Ammon's horn (tissue), 1 donor: ENCODE results near the gene CAMK4.
"Not testable (repeated sequence)": the region's sequence is repeated elsewhere in the genome, so short reads cannot be mapped to it uniquely, and the experiment has no call there.

ENCODE experiments used
- DNase-seq: peaks from one replicate; pipeline ENCODE4 v3.0.0-alpha.2; 2016; ENCODE audit warnings: low spot score

The CAMK4 gene

GRCh38 chr5:111256128-111256527 is 31.9 kb downstream of the CAMK4 start:
- no peak for DNase-seq

DNA sequence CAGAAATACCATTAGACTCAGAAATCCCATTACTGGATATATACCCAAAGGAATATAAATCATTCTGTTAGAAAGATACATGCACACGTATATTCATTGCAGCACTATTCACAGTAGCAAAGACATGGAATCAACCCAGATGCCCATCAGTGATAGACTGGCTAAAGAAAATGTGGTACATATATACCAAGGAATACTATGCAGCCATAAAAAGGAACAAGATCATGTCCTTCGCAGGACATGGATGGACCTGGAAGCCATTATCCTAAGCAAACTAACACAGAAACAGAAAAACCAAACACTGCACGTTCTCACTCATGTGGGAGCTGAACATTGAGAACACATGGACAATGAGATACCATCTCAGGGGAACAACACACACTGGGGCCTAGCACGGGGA is 33.4 kb downstream of the CAMK4 start:
- DNase-seq = not testable (repeated sequence)

GRCh38 chr5:111259636-111260035 is 35.5 kb downstream of the CAMK4 start:
- DNase-seq = no peak

- no peak for DNase-seq
These were observed 37.4 kb downstream of the CAMK4 start for GRCh38 chr5:111261610-111262009.

- no peak for DNase-seq
These were observed 38.0 kb downstream of the CAMK4 start for GRCh38 chr5:111262153-111262552.

DNA sequence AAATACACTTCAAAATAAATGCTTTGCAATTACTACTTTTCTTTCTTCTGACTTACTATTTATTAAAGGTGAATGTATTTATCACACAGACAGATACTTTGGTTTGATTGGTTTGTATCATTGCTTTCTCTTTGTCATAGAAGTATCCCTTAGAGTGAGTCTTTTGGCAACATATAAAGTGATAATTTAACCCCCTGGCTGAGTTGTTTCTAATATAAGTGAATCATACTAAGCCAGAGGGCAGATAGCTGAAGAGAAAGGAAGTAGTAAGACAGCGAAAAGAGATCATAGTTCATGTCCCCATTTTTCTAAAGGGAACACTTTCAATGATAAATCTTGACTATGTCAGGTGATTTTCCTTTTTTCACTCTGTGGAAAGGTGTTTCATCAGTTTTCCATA is 38.6 kb downstream of the CAMK4 start:
- DNase-seq = no peak

DNA sequence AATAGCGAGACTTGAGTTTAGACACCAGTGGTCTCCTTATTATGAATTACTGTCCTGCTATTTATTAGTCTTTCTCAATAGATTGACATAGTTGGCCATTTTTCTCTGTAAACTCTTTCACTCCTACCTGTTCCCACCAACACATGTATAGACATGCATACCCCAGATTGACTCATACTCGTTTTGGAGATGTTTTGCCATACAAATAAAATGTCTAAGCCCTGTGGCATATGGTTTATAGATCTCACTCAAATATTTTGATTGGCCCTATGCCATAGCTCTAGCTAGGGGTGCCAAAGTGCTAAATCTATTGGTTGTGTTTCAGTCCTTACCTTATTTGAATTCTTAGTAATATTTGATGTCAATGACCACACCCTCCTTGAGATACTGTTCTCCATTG is 42.3 kb downstream of the CAMK4 start:
- DNase-seq = no peak

- DNase-seq = no peak
These were observed 44.1 kb downstream of the CAMK4 start for GRCh38 chr5:111268300-111268699.

- DNase-seq = no peak
These were observed 47.7 kb downstream of the CAMK4 start for GRCh38 chr5:111271885-111272284.

DNA sequence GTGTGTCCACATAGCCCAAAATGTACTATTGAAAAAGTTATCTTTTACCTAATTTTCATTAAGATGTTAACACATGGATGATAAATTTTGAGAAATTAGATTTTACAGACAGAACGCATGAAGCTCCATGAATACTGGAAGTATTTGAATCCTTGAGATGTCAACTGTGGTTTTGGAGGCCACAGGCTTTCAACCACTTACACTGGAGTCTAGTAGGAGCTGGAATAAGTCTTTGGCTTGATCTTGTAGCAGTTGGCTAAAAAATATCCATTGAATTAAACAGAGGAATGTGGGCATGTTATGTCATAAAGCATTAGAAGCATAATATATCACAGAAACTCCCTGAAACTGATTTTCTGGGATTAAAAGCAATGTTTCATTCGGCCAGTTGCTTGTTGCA is 52.9 kb downstream of the CAMK4 start:
- no peak for DNase-seq

GRCh38 chr5:111278858-111279504 is 54.8 kb downstream of the CAMK4 start:
- DNase-seq = peak; percentile 14

- peak; percentile 49 for DNase-seq
These were observed 56.2 kb downstream of the CAMK4 start for GRCh38 chr5:111280282-111280951.

- no peak for DNase-seq
These were observed 58.6 kb downstream of the CAMK4 start for GRCh38 chr5:111282798-111283197.

- no peak for DNase-seq
These were observed 60.6 kb downstream of the CAMK4 start for GRCh38 chr5:111284825-111285224.

- no peak for DNase-seq
These were observed 70.4 kb downstream of the CAMK4 start for GRCh38 chr5:111294551-111294950.

DNA sequence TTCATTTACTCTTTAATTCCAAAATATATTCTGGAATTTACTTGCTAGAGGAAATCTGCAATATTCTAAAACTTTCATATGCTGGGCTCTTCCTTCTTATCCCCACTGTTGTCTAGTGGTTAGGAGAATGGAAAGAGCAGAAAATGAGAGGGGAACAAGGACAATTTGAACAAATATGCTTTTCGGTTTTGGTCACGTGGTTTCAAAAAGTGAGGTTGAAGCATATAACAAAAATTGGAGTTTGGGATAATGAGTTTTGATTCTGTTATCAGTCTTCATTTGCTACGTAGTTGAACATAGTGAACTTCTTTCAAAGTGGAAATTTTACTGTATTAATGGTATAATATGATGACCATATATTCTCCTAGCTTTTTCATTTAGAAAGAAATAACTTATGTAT is 71.5 kb downstream of the CAMK4 start:
- no peak for DNase-seq

DNA sequence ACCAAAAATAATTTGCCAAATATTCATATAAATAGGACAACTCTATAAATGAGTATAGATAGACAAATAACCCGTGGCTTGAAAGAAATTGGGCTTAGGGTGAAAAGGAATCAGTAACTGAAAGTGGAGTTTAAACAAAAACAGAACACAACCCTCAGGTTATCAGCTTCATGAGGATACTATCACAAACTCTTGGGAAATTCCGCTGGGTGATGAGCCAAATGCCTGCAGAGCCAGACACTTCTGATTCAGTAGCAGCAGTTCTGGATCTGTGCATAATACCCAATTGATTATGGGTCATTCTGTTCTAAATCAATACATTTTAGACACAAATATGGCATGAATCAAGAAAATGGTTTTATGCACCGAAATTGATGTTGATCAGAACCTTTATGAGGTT is 72.4 kb downstream of the CAMK4 start:
- no peak for DNase-seq

- DNase-seq = no peak
These were observed 74.9 kb downstream of the CAMK4 start for GRCh38 chr5:111299067-111299481.

DNA sequence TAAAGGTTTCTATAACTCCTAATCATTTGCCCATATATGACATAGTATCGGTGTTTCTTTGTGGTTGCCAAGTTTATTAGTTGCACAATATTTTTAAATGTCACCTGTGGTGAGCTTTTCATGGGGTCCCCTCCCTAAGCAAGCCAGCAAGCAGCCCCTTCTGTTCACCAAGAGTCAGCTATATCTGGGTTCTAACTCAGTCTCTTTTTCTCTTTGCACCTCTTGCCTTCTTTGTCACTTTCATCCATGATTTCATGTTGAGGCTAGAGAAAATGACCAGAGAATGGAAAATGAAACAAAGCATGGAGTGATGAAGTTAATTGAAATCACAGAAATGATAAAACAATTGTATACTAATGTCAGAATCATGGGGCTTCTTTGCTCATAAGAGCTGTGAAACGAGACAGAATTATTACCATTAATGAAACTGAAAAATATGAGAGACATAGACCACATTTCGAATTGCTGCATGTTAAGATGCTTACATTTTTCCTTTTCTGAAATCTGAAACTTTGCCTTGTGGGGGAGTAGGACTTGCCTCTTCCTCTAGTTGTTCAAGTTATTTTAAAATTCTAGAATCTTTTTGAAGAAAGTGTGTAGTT is 75.7 kb downstream of the CAMK4 start:
- no peak for DNase-seq

DNA sequence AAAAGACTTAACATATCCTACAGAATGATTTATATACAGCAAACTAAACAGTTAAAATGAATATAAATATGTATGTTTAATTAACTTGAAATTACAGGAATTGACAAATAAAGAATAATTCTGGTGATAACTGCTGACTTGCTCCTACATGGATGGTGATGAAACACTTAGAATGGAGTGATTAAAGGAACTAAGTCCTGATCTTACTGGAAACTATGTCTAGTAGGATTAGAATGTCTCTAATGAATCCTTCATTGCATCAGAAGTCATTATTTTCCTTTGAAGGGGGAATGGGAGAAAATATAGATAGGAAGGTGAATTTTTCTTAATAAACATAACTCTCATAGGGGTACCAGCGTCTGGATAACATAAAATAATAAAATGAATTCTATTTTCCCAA is 77.1 kb downstream of the CAMK4 start:
- no peak for DNase-seq

- DNase-seq = not testable (repeated sequence)
These were observed 77.9 kb downstream of the CAMK4 start for GRCh38 chr5:111302043-111302442.

DNA sequence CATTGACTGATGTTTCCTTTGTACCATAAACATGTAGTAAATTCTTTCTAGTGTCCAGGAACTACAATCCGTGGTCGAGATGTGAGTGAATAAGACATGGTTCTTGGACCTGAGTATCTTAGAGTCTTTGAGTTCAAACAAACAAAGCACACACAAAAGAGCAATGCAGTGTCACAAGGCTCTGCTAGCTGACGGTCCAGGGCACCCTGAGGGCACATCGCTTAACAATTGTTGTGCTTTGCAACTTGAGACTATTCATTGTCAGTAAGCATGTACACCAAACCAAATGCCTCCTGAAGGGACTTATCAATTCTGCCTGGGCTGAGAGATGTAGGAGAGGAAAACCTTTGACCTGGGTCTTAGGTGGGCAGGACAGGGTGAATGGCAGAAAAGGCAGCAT is 84.8 kb downstream of the CAMK4 start:
- no peak for DNase-seq

GRCh38 chr5:111309384-111309783 is 85.2 kb downstream of the CAMK4 start:
- DNase-seq = no peak
